BLaER1 (cell line): ENCODE data around the gene DPY30.
"Not testable (repeated sequence)": the region's sequence is repeated elsewhere in the genome, so short reads cannot be mapped to it uniquely, and the experiment has no call there.

Source experiments
- H3K27ac ChIP-seq: shearing (Covaris generic); formaldehyde crosslinking; 2 replicates; pipeline ENCODE4 v1.8.1; 2022
- H3K27me3 ChIP-seq: shearing (Covaris generic); formaldehyde crosslinking; 2 replicates; pipeline ENCODE4 v1.8.1; 2022
- H3K36me3 ChIP-seq: shearing (Covaris generic); formaldehyde crosslinking; 2 replicates; pipeline ENCODE4 v1.8.1; 2022
- H3K4me1 ChIP-seq: shearing (Covaris generic); formaldehyde crosslinking; 2 replicates; pipeline ENCODE4 v1.8.1; 2022
- H3K4me2 ChIP-seq: shearing (Covaris generic); formaldehyde crosslinking; 2 replicates; pipeline ENCODE4 v1.8.1; 2022
- H3K4me3 ChIP-seq: shearing (Covaris generic); formaldehyde crosslinking; 2 replicates; pipeline ENCODE4 v1.8.1; 2022
- H3K9ac ChIP-seq: shearing (Covaris generic); formaldehyde crosslinking; 2 replicates; pipeline ENCODE4 v1.8.1; 2022
- H3K9me3 ChIP-seq: shearing (Covaris generic); formaldehyde crosslinking; 2 replicates; pipeline ENCODE4 v1.8.1; 2022
- H4K20me1 ChIP-seq: shearing (Covaris generic); formaldehyde crosslinking; 2 replicates; pipeline ENCODE4 v1.8.1; 2022
- Cebpa-rat ChIP-seq: shearing (Covaris generic); IDR thresholded peaks from 2 replicates; pipeline ENCODE4 v1.8.1; 2022

The DPY30 gene

GRCh38 chr2:32060266-32060665 lies 20.7 kb upstream of the DPY30 start:
- TF ChIP-seq Cebpa-rat = no peak
- no peaks in the 10 kb centered on the region for H3K9me3 ChIP-seq
- H3K9ac ChIP-seq = no peak overlapping the region
- 0 out of 2 replicates have a peak, but pooled peaks cover 5% of the 10 kb centered on the region for H4K20me1 ChIP-seq
- H3K36me3 ChIP-seq = no peaks in the 10 kb centered on the region
- H3K4me3 ChIP-seq = no peak overlapping the region
- H3K27ac ChIP-seq = no peak overlapping the region
- H3K4me2 ChIP-seq = no peak overlapping the region
- H3K4me1 ChIP-seq = peaks cover 18% of the 10 kb centered on the region
- no peaks in the 10 kb centered on the region for H3K27me3 ChIP-seq

GRCh38 chr2:32058130-32058529 lies 18.5 kb upstream of the DPY30 start:
- Histone ChIP-seq H4K20me1 (no peaks in the 10 kb centered on the region), H3K27ac (no peak overlapping the region), H3K36me3 (no peaks in the 10 kb centered on the region), H3K4me2 (no peak overlapping the region), H3K4me1 (peaks cover 10% of the 10 kb centered on the region), H3K9me3 (no peaks in the 10 kb centered on the region), H3K27me3 (no peaks in the 10 kb centered on the region), H3K4me3 (no peak overlapping the region), H3K9ac (no peak overlapping the region)
- no peak for TF ChIP-seq Cebpa-rat

GRCh38 chr2:32054583-32054982 lies 15.0 kb upstream of the DPY30 start:
- not testable (repeated sequence) for H4K20me1 ChIP-seq, H3K36me3 ChIP-seq, H3K27ac ChIP-seq, H3K27me3 ChIP-seq, H3K4me2 ChIP-seq, H3K9ac ChIP-seq, H3K9me3 ChIP-seq, H3K4me1 ChIP-seq, H3K4me3 ChIP-seq

- TF ChIP-seq Cebpa-rat = no peak
- Histone ChIP-seq H3K4me1 (no peaks in the 10 kb centered on the region), H3K4me3 (no peak overlapping the region)
These were observed 12.3 kb upstream of the DPY30 start for GRCh38 chr2:32051836-32052439.

GRCh38 chr2:32043561-32043960 lies 4.0 kb upstream of the DPY30 start:
- no peaks in the 10 kb centered on the region for H3K9me3 ChIP-seq
- peaks cover 11% of the 10 kb centered on the region for H3K4me1 ChIP-seq
- H3K4me3 ChIP-seq = no peak overlapping the region
- no peaks in the 10 kb centered on the region for H3K27me3 ChIP-seq
- H4K20me1 ChIP-seq = no peaks in the 10 kb centered on the region
- H3K27ac ChIP-seq = no peak overlapping the region
- no peak overlapping the region for H3K4me2 ChIP-seq
- H3K36me3 ChIP-seq = no peaks in the 10 kb centered on the region
- no peak overlapping the region for H3K9ac ChIP-seq
- TF ChIP-seq Cebpa-rat = no peak

More at GRCh38 chr2:32051836-32052439, 12.3 kb upstream of the DPY30 start:
- Histone ChIP-seq H3K27ac (no peak overlapping the region), H3K27me3 (no peaks in the 10 kb centered on the region), H3K9ac (no peak overlapping the region), H4K20me1 (no peaks in the 10 kb centered on the region), H3K36me3 (no peaks in the 10 kb centered on the region), H3K4me2 (no peak overlapping the region), H3K9me3 (no peaks in the 10 kb centered on the region)

- not testable (repeated sequence) for H3K4me3 ChIP-seq, H3K27me3 ChIP-seq, H3K27ac ChIP-seq, H3K9me3 ChIP-seq
- peak overlapping the region; percentile 47 for H3K4me2 ChIP-seq
- H3K9ac ChIP-seq = peak overlapping the region; percentile 10; the same call in 1 of the 2 replicates
- H4K20me1 ChIP-seq = peaks cover 16% of the 10 kb centered on the region; the same call in 1 of the 2 replicates
- peaks cover 55% of the 10 kb centered on the region for H3K36me3 ChIP-seq
- peaks cover 24% of the 10 kb centered on the region for H3K4me1 ChIP-seq
These were observed 5.3 kb downstream of the DPY30 start for GRCh38 chr2:32034198-32034887.

GRCh38 chr2:32018789-32019482 lies 20.7 kb downstream of the DPY30 start:
- H4K20me1 ChIP-seq, H3K4me2 ChIP-seq, H3K27ac ChIP-seq, H3K9ac ChIP-seq, H3K4me3 ChIP-seq, H3K9me3 ChIP-seq, H3K27me3 ChIP-seq, H3K4me1 ChIP-seq: not testable (repeated sequence)
- peaks cover 63% of the 10 kb centered on the region for H3K36me3 ChIP-seq

- H3K9ac ChIP-seq = no peak overlapping the region
- no peaks in the 10 kb centered on the region for H3K9me3 ChIP-seq
- H3K4me2 ChIP-seq = no peak overlapping the region
- H3K27ac ChIP-seq = no peak overlapping the region
- TF ChIP-seq Cebpa-rat = no peak
- peaks cover 20% of the 10 kb centered on the region for H4K20me1 ChIP-seq
- H3K4me3 ChIP-seq = no peak overlapping the region
- H3K4me1 ChIP-seq = peaks cover 17% of the 10 kb centered on the region
- peaks cover 16% of the 10 kb centered on the region; the same call in 1 of the 2 replicates for H3K36me3 ChIP-seq
- H3K27me3 ChIP-seq = no peaks in the 10 kb centered on the region
These were observed 26.7 kb downstream of the DPY30 start for GRCh38 chr2:32012872-32013271.

- Histone ChIP-seq H3K4me2 (peak overlapping the region; percentile 81), H3K9ac (peak overlapping the region; percentile 84), H3K4me3 (peak overlapping the region; percentile 100), H4K20me1 (peaks cover 34% of the 10 kb centered on the region), H3K36me3 (peaks cover 7% of the 10 kb centered on the region; the same call in 1 of the 2 replicates), H3K9me3 (no peaks in the 10 kb centered on the region), H3K27ac (peak overlapping the region; percentile 94), H3K4me1 (peaks cover 29% of the 10 kb centered on the region), H3K27me3 (no peaks in the 10 kb centered on the region)
- no peak for TF ChIP-seq Cebpa-rat
These were observed 28.1 kb downstream of the DPY30 start for GRCh38 chr2:32011485-32011960.
